IMR-90 (cell line): ENCODE measurements around the gene AADACL3. TPM values are rescaled to one million over a fixed set of nuclear protein-coding genes. Genes with fewer than 3 reads are reported as not detected.

Source experiments
- ATAC-seq: fragments of 200-7000 bp; cut with Tn5 transposase; 2 replicates; pipeline ENCODE4 v1.9.1; 2020; ENCODE audit warnings: low read depth, mild to moderate bottlenecking, moderate library complexity
- BruUV-seq: library from RNA; stranded (reverse); fragments of 400-500 nt; replicated peaks from 2 replicates; lab custom pipeline; 2021; lab: Mats Ljungman, UMichigan
- CTCF ChIA-PET: fragments of 300-600 bp; formaldehyde crosslinking; extraction: SDS; loops from one replicate; lab custom pipeline; 2021; ENCODE audit warnings: antibody characterized with exemption; lab: Yijun Ruan, JAX
- POLR2A ChIA-PET: fragments of 300-600 bp; sonication (Branson Sonifier 250); formaldehyde crosslinking; loops from one replicate; lab custom pipeline; 2022; ENCODE audit warnings: antibody characterized with exemption; ENCODE audit not compliant: unreplicated experiment; lab: Charles Lee
- DNase-seq: peaks from one replicate; pipeline ENCODE4 v3.0.0; 2013
- H2AFZ ChIP-seq: replicated peaks from 2 replicates; pipeline ENCODE3; 2013; ENCODE audit warnings: low read length, mild to moderate bottlenecking; ENCODE audit not compliant: poor library complexity
- H2AK5ac ChIP-seq: 2 replicates; pipeline ENCODE4 v1.6.1; 2013; ENCODE audit warnings: low read depth, low read length, inconsistent platforms
- H2AK9ac ChIP-seq: replicated peaks from 2 replicates; pipeline ENCODE3; 2013; ENCODE audit warnings: mild to moderate bottlenecking, low read depth, low read length, moderate library complexity; ENCODE audit not compliant: poor library complexity
- H2BK120ac ChIP-seq: 2 replicates; pipeline ENCODE4 v1.6.1; 2013; ENCODE audit warnings: low read depth, low read length, inconsistent platforms
- H2BK15ac ChIP-seq: 3 replicates; pipeline ENCODE4 v1.6.1; 2013; ENCODE audit warnings: low read depth, low read length, inconsistent platforms
- H2BK20ac ChIP-seq: 2 replicates; pipeline ENCODE4 v1.6.1; 2013; ENCODE audit warnings: low read depth, mild to moderate bottlenecking, inconsistent platforms, low read length, moderate library complexity
- H2BK5ac ChIP-seq: 2 replicates; pipeline ENCODE4 v1.6.1; 2013; ENCODE audit warnings: mild to moderate bottlenecking, low read depth, low read length, inconsistent platforms; ENCODE audit not compliant: poor library complexity, severe bottlenecking
- H3K14ac ChIP-seq: replicated peaks from 2 replicates; pipeline ENCODE4 v1.6.1; 2013; ENCODE audit warnings: low read depth, low read length, inconsistent platforms
- H3K18ac ChIP-seq: 2 replicates; pipeline ENCODE4 v1.6.1; 2013; ENCODE audit warnings: low read depth, low read length, control low read depth
- H3K23ac ChIP-seq: 2 replicates; pipeline ENCODE4 v1.6.1; 2013; ENCODE audit warnings: low read depth, low read length, inconsistent platforms
- H3K27ac ChIP-seq: 2 replicates; pipeline ENCODE4 v1.5.1; 2013; ENCODE audit warnings: mild to moderate bottlenecking, control low read depth, low read length; ENCODE audit not compliant: insufficient read depth
- H3K27me3 ChIP-seq: 2 replicates; pipeline ENCODE4 v1.6.1; 2013; ENCODE audit warnings: low read length; ENCODE audit not compliant: control insufficient read depth, insufficient read depth
- H3K36me3 ChIP-seq: 2 replicates; pipeline ENCODE4 v1.6.1; 2013; ENCODE audit warnings: low read length, mixed read lengths; ENCODE audit not compliant: control insufficient read depth, insufficient read depth
- H3K4ac ChIP-seq: 2 replicates; pipeline ENCODE4 v1.6.1; 2013; ENCODE audit warnings: low read depth, low read length, inconsistent platforms
- H3K4me1 ChIP-seq: 2 replicates; pipeline ENCODE4 v1.6.1; 2013; ENCODE audit warnings: low read length, mixed read lengths; ENCODE audit not compliant: control insufficient read depth, insufficient read depth
- H3K4me2 ChIP-seq: 2 replicates; pipeline ENCODE4 v1.6.1; 2013; ENCODE audit warnings: low read depth, mild to moderate bottlenecking, control low read depth, low read length, moderate library complexity
- H3K4me3 ChIP-seq: 2 replicates; pipeline ENCODE4 v1.5.1; 2013; ENCODE audit warnings: low read depth, mild to moderate bottlenecking, control low read depth, low read length, moderate library complexity; ENCODE audit not compliant: insufficient read depth
- H3K56ac ChIP-seq: 2 replicates; pipeline ENCODE4 v1.6.1; 2013; ENCODE audit warnings: low read length, inconsistent platforms; ENCODE audit not compliant: insufficient read depth; ENCODE audit errors: extremely low read depth
- H3K79me1 ChIP-seq, 2 experiments: 2 replicates each; pipeline ENCODE4 v1.6.1; 2013; ENCODE audit warnings: low read length in 2 of 2, inconsistent platforms in 1 of 2, low read depth in 1 of 2
- H3K9ac ChIP-seq: 2 replicates; pipeline ENCODE4 v1.6.1; 2013; ENCODE audit warnings: low read depth, low read length, control low read depth
- H3K9me1 ChIP-seq: 2 replicates; pipeline ENCODE4 v1.6.1; 2013; ENCODE audit warnings: low read length, inconsistent platforms; ENCODE audit not compliant: insufficient read depth
- H3K9me3 ChIP-seq: 2 replicates; pipeline ENCODE4 v1.6.1; 2013; ENCODE audit warnings: low read length; ENCODE audit not compliant: control insufficient read depth, insufficient read depth
- H4K20me1 ChIP-seq: 2 replicates; pipeline ENCODE4 v1.6.1; 2013; ENCODE audit warnings: low read length, inconsistent platforms; ENCODE audit not compliant: insufficient read depth
- H4K5ac ChIP-seq: 2 replicates; pipeline ENCODE4 v1.6.1; 2013; ENCODE audit warnings: mild to moderate bottlenecking, low read depth, low read length, control low read depth
- H4K8ac ChIP-seq, 2 experiments: 2 replicates each; pipeline ENCODE4 v1.6.1; 2013; ENCODE audit warnings: low read depth in 2 of 2, low read length in 2 of 2, control low read depth in 1 of 2, inconsistent platforms in 1 of 2
- H4K91ac ChIP-seq: 2 replicates; pipeline ENCODE4 v1.6.1; 2013; ENCODE audit warnings: low read depth, low read length, inconsistent platforms; ENCODE audit not compliant: insufficient read depth
- BHLHE40 ChIP-seq: fragments of 150-350 bp; IDR thresholded peaks from 2 replicates; pipeline ENCODE4 v1.6.1; 2016; ENCODE audit warnings: mild to moderate bottlenecking, low read depth, low read length
- CEBPB ChIP-seq: IDR thresholded peaks from 2 replicates; pipeline ENCODE4 v1.6.1; 2012; ENCODE audit warnings: low read depth, low read length, improper control_type of control experiment
- CHD1 ChIP-seq: IDR thresholded peaks from 2 replicates; pipeline ENCODE4 v1.6.1; 2012; ENCODE audit warnings: low read depth, low read length, improper control_type of control experiment
- ELK1 ChIP-seq: fragments of 150-350 bp; IDR thresholded peaks from 2 replicates; pipeline ENCODE4 v1.6.1; 2016; ENCODE audit warnings: low read depth, mild to moderate bottlenecking, low read length, moderate library complexity, borderline replicate concordance
- FOS ChIP-seq: fragments of 150-350 bp; IDR thresholded peaks from 2 replicates; pipeline ENCODE4 v1.6.1; 2016; ENCODE audit warnings: low read depth, low read length
- MAFK ChIP-seq: IDR thresholded peaks from 2 replicates; pipeline ENCODE4 v1.6.1; 2012; ENCODE audit warnings: low read depth, low read length, improper control_type of control experiment
- MAZ ChIP-seq: IDR thresholded peaks from 2 replicates; pipeline ENCODE4 v1.6.1; 2012; ENCODE audit warnings: low read depth, mild to moderate bottlenecking, low read length, improper control_type of control experiment, moderate library complexity, borderline replicate concordance
- MXI1 ChIP-seq: IDR thresholded peaks from 2 replicates; pipeline ENCODE4 v1.6.1; 2012; ENCODE audit warnings: low read depth, mild to moderate bottlenecking, low read length, moderate library complexity, borderline replicate concordance
- NFE2L2 ChIP-seq: fragments of 150-350 bp; IDR thresholded peaks from 2 replicates; pipeline ENCODE4 v1.6.1; 2016; ENCODE audit warnings: low read depth, mild to moderate bottlenecking, low read length
- POLR2A ChIP-seq: IDR thresholded peaks from 2 replicates; pipeline ENCODE4 v1.6.1; 2012; ENCODE audit warnings: mild to moderate bottlenecking, low read depth, low read length
- RAD21 ChIP-seq: IDR thresholded peaks from 2 replicates; pipeline ENCODE4 v1.6.1; 2012; ENCODE audit warnings: low read length, improper control_type of control experiment
- RCOR1 ChIP-seq: IDR thresholded peaks from 2 replicates; pipeline ENCODE4 v1.6.1; 2012; ENCODE audit warnings: mild to moderate bottlenecking, low read length, improper control_type of control experiment; ENCODE audit not compliant: insufficient replicate concordance
- RFX5 ChIP-seq: IDR thresholded peaks from 2 replicates; pipeline ENCODE4 v1.8.0; 2012; ENCODE audit warnings: low read depth, mild to moderate bottlenecking, low read length, moderate library complexity
- SMC3 ChIP-seq: fragments of 150-350 bp; IDR thresholded peaks from 2 replicates; pipeline ENCODE4 v1.6.1; 2016; ENCODE audit warnings: low read depth, mild to moderate bottlenecking, antibody characterized with exemption, low read length, moderate library complexity
- WGBS, 2 experiments: methylation state at CpG; one replicate each; pipeline versions ENCODE4 v1.1.5 to v1.1.7; 2013; ENCODE audit warnings: missing lambda C conversion rate in 2 of 2; ENCODE audit not compliant: insufficient read length in 1 of 2; ENCODE audit errors: extremely low coverage in 2 of 2; 5-methylcytosine and 5-hydroxymethylcytosine counted together
- dilution Hi-C: fragments of 300-500 bp; cut with HindIII; formaldehyde crosslinking; loops from one replicate; pipeline ENCODE4 v1.14.3; 2018; ENCODE audit warnings: low sequenced_read_pairs; ENCODE audit not compliant: unreplicated experiment
- in situ Hi-C: fragments of 300-500 bp; cut with MboI; formaldehyde crosslinking; loops from 3 replicates; pipeline ENCODE4 v1.14.3; 2019; ENCODE audit warnings: low sequenced_read_pairs, inconsistent platforms, mixed read lengths
- intact Hi-C: fragments of 100-400 bp; cut with micrococcal nuclease; formaldehyde crosslinking; loops from 2 replicates; pipeline ENCODE4 v1.10.0; 2022
- polyA plus RNA-seq, 3 experiments: library from polyadenylated mRNA; depleted of rRNA; stranded (reverse); fragments of >200 nt; gene quantifications; 2 replicates each; pipeline ENCODE4 v1.2.3, GENCODE V29; 2012; ENCODE audit warnings: low replicate concordance in 1 of 3
- total RNA-seq: library from RNA; depleted of rRNA; stranded (reverse); fragments of >200 nt; gene quantifications from 2 replicates; pipeline ENCODE4 v1.2.3, GENCODE V29; 2012
- TF ChIP-seq, protein P1 (sequence below): fragments of 150-350 bp; IDR thresholded peaks from 2 replicates; pipeline ENCODE4 v1.6.1; 2017; ENCODE audit warnings: mild to moderate bottlenecking, antibody characterized with exemption, low read length, low read depth
- TF ChIP-seq, protein P2 (sequence below): conservative IDR thresholded peaks from 2 replicates; pipeline ENCODE4 v1.5.1; 2012; ENCODE audit warnings: mild to moderate bottlenecking, low read depth, low read length, improper control_type of control experiment

Gene AADACL3
- total and polyA plus RNA-seq, 2 of the 4 experiments (the other 2 are of a cell fraction) = not detected

DNA sequence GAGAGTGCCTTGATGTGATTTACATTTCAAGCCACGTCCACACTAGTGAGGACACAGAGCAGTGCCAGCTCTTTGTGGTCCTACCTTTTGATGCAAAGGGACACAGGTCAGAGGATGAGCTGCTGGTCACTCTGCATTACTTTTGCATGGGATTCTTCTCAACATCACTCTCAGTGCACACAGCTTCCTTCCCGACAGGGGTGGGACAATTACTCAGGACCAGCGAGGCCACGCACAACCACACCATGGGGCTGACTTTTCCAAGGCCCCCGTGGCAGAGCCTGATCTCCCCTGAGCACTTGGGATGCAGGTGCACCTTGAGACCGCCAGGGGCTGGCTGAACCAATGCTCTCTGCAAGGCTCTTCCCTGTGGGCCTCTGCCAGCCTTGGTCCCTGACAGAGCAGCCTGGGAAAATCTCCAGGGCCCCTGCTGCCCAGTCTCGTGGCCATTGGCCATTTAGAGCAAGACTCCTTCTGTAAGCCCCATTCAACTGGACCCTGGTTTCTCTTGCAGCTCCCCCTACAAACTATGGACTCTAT lies 44.4 kb downstream of the AADACL3 start:
- no peaks in the 10 kb centered on the region for H3K27me3 ChIP-seq
- DNase-seq = no peak
- no TSS peak for BruUV-seq
- H2AK9ac ChIP-seq = no peak overlapping the region
- no peak overlapping the region for H3K18ac ChIP-seq
- intact Hi-C loops (no loop called here), in situ Hi-C loops (no loop called here), dilution Hi-C loops (no loop called here)
- H4K8ac ChIP-seq = no peak overlapping the region
- H3K4ac ChIP-seq = no peak overlapping the region
- no peak overlapping the region for H2AFZ ChIP-seq
- H4K5ac ChIP-seq = no peak overlapping the region
- no peak overlapping the region for H3K4me2 ChIP-seq
- TF ChIP-seq RFX5 (no peak), NFE2L2 (no peak), MXI1 (no peak), SMC3 (no peak), RCOR1 (no peak), CEBPB (no peak), FOS (no peak), POLR2A (no peak), CHD1 (no peak), RAD21 (no peak), MAFK (no peak), MAZ (no peak), BHLHE40 (no peak), ELK1 (no peak)
- TF ChIP-seq, protein P1, sequence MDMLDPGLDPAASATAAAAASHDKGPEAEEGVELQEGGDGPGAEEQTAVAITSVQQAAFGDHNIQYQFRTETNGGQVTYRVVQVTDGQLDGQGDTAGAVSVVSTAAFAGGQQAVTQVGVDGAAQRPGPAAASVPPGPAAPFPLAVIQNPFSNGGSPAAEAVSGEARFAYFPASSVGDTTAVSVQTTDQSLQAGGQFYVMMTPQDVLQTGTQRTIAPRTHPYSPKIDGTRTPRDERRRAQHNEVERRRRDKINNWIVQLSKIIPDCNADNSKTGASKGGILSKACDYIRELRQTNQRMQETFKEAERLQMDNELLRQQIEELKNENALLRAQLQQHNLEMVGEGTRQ = no peak
- TF ChIP-seq, protein P2, sequence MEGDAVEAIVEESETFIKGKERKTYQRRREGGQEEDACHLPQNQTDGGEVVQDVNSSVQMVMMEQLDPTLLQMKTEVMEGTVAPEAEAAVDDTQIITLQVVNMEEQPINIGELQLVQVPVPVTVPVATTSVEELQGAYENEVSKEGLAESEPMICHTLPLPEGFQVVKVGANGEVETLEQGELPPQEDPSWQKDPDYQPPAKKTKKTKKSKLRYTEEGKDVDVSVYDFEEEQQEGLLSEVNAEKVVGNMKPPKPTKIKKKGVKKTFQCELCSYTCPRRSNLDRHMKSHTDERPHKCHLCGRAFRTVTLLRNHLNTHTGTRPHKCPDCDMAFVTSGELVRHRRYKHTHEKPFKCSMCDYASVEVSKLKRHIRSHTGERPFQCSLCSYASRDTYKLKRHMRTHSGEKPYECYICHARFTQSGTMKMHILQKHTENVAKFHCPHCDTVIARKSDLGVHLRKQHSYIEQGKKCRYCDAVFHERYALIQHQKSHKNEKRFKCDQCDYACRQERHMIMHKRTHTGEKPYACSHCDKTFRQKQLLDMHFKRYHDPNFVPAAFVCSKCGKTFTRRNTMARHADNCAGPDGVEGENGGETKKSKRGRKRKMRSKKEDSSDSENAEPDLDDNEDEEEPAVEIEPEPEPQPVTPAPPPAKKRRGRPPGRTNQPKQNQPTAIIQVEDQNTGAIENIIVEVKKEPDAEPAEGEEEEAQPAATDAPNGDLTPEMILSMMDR = no peak
- no peaks in the 10 kb centered on the region for H3K9me1 ChIP-seq
- H3K4me3 ChIP-seq = no peak overlapping the region
- no peak overlapping the region for H3K9ac ChIP-seq
- H4K20me1 ChIP-seq = no peaks in the 10 kb centered on the region
- no peak overlapping the region for H3K56ac ChIP-seq
- no peaks in the 10 kb centered on the region for H3K4me1 ChIP-seq
- H3K79me1 ChIP-seq = no peaks in the 10 kb centered on the region
- H3K36me3 ChIP-seq = no peaks in the 10 kb centered on the region
- no peak overlapping the region for H2BK120ac ChIP-seq
- no peak overlapping the region for H4K91ac ChIP-seq
- no peak overlapping the region for H2BK5ac ChIP-seq
- no peak overlapping the region for H2BK15ac ChIP-seq
- H3K14ac ChIP-seq = no peak overlapping the region
- peaks cover 29% of the 10 kb centered on the region for H3K9me3 ChIP-seq
- 0% methylated on average over 1 of the region's 7 CpGs; no CpG with 5 or more reads in 1 of the 2 experiments for WGBS, 2 experiments
- H3K23ac ChIP-seq = no peak overlapping the region
- ChIA-PET CTCF (no interaction called here), POLR2A (no interaction called here)
- no peak for ATAC-seq
- H2BK20ac ChIP-seq = no peak overlapping the region
- H2AK5ac ChIP-seq = no peak overlapping the region
- no peak overlapping the region for H3K27ac ChIP-seq
